Transverse colon (tissue), 4 donors: ENCODE measurements around the gene GET4. TPM values are rescaled to one million over a fixed set of nuclear protein-coding genes. Genes with fewer than 3 reads are reported as not detected.

ENCODE experiments used
- DNase-seq: peaks from one replicate; pipeline ENCODE4 v3.0.0-alpha.2; 2019
- H3K27ac ChIP-seq, 4 donors: fragments of 200-600 bp; sonication (generic); 2 replicates each; pipeline ENCODE4 v1.5.1; 2016 to 2018; ENCODE audit warnings: inconsistent platforms in 4 of 4
- H3K27me3 ChIP-seq: fragments of 200-600 bp; sonication (generic); 2 replicates; pipeline ENCODE4 v1.5.1; 2017; ENCODE audit warnings: inconsistent platforms
- H3K36me3 ChIP-seq, 4 donors: fragments of 200-600 bp; sonication (generic); 2 replicates each; pipeline ENCODE4 v1.5.1; 2017 to 2019; ENCODE audit warnings: inconsistent platforms in 4 of 4
- H3K4me1 ChIP-seq, 4 donors: fragments of 200-600 bp; sonication (generic); 2 replicates each; pipeline ENCODE4 v1.5.1; 2017 to 2020; ENCODE audit warnings: inconsistent platforms in 4 of 4
- H3K4me3 ChIP-seq, 4 donors: fragments of 200-600 bp; sonication (generic); 1 replicate in 1 of 4; 2 replicates in 3 of 4; pipeline versions ENCODE4 v1.5.1 to v1.6.1; 2017 to 2019; ENCODE audit warnings: inconsistent platforms in 4 of 4
- H3K9me3 ChIP-seq, 2 donors: fragments of 200-600 bp; sonication (generic); 2 replicates each; pipeline ENCODE4 v1.5.1; 2017 to 2019; ENCODE audit warnings: inconsistent platforms in 2 of 2
- EP300 ChIP-seq: sonication (generic); formaldehyde crosslinking; IDR thresholded peaks from one replicate; pipeline ENCODE4 v1.6.1; 2017; ENCODE audit warnings: antibody characterized with exemption, low read depth
- POLR2A ChIP-seq: fragments of 450-650 bp; IDR thresholded peaks from one replicate; pipeline ENCODE4 v1.6.1; 2016; ENCODE audit warnings: antibody characterized with exemption, mild to moderate bottlenecking, moderate library complexity
- POLR2AphosphoS5 ChIP-seq, 3 donors: sonication (generic); formaldehyde crosslinking; IDR thresholded peaks; one replicate each; pipeline ENCODE4 v1.6.1; 2016; ENCODE audit warnings: antibody characterized with exemption in 3 of 3
- WGBS, 2 donors: methylation state at CpG; one replicate each; pipeline ENCODE4 v1.1.5; 2018; ENCODE audit warnings: low coverage in 1 of 2; 5-methylcytosine and 5-hydroxymethylcytosine counted together
- in situ Hi-C, 4 donors: fragments of 200-750 bp; cut with MboI; loops; one replicate each; pipeline versions ENCODE4 v1.15.0 to v1.15.1; 2017; ENCODE audit warnings: low sequenced_read_pairs in 3 of 4, low pct_ligation_motif_present in 1 of 4, low pct_unique_long_range_greater_than_20kb in 1 of 4
- intact Hi-C: fragments of 100-400 bp; cut with DNase I; formaldehyde crosslinking; loops from one replicate; pipeline ENCODE4 v1.15.1; 2023; ENCODE audit warnings: low total_unique reads
- total RNA-seq, 4 donors: library from RNA; depleted of rRNA; stranded (reverse); fragments of >200 nt; gene quantifications; one replicate each; pipeline ENCODE4 v1.1.0, GENCODE V29; 2016
- TF ChIP-seq, protein P1 (sequence below), 5 experiments: fragments of 200-600 bp in 3 of 5; fragments of 450-650 bp in 2 of 5; sonication (generic) in 3 of 5; IDR thresholded peaks; 1 replicate in 2 of 5; 2 replicates in 3 of 5; pipeline ENCODE4 v1.5.1; 2016 to 2017; ENCODE audit warnings: antibody characterized with exemption in 5 of 5, inconsistent platforms in 3 of 5, mild to moderate bottlenecking in 2 of 5, moderate library complexity in 1 of 5

Gene GET4
- total RNA-seq, 4 donors from 2014 or later: 49.4 to 116 (median 85.2) TPM

- no peaks in the 10 kb centered on the region for H3K36me3 ChIP-seq
- 62 to 71% methylated on average over 1 to 5 of the region's 5 CpGs for WGBS, 2 donors
- H3K27ac ChIP-seq: peak overlapping the region; percentile 86 to 94 (median 88)
- no peaks in the 10 kb centered on the region for H3K27me3 ChIP-seq
- peak overlapping the region in 3 of 4 donors; percentile 11 to 35 (median 33) for H3K4me3 ChIP-seq
- in situ Hi-C loops: no loop called here
- H3K4me1 ChIP-seq: peaks cover 0 to 32% (median 15%) of the 10 kb centered on the region in 4 donors
- H3K9me3 ChIP-seq: no peaks in the 10 kb centered on the region
- intact Hi-C loops: no loop called here
- no peak for TF ChIP-seq POLR2AphosphoS5 (IDR thresholded peaks at IDR 0.05)
- no peak for DNase-seq
Measured at GRCh38 chr7:944744-945143, 68.4 kb downstream of the GET4 start.

GRCh38 chr7:945147-945555 is 68.8 kb downstream of the GET4 start:
- in situ Hi-C loops (no loop called here), intact Hi-C loops (no loop called here)
- no peaks in the 10 kb centered on the region for H3K9me3 ChIP-seq
- peak overlapping the region; percentile 86 to 94 (median 88) for H3K27ac ChIP-seq
- H3K4me3 ChIP-seq: peak overlapping the region in 3 of 4 donors; percentile 11 to 35 (median 33)
- 65% methylated on average over 13 of the region's 13 CpGs; no CpG with 5 or more reads in 1 of the 2 donors for WGBS, 2 donors
- DNase-seq: peak; percentile 28
- peaks cover 0 to 32% (median 15%) of the 10 kb centered on the region in 4 donors for H3K4me1 ChIP-seq
- TF ChIP-seq, protein P1, sequence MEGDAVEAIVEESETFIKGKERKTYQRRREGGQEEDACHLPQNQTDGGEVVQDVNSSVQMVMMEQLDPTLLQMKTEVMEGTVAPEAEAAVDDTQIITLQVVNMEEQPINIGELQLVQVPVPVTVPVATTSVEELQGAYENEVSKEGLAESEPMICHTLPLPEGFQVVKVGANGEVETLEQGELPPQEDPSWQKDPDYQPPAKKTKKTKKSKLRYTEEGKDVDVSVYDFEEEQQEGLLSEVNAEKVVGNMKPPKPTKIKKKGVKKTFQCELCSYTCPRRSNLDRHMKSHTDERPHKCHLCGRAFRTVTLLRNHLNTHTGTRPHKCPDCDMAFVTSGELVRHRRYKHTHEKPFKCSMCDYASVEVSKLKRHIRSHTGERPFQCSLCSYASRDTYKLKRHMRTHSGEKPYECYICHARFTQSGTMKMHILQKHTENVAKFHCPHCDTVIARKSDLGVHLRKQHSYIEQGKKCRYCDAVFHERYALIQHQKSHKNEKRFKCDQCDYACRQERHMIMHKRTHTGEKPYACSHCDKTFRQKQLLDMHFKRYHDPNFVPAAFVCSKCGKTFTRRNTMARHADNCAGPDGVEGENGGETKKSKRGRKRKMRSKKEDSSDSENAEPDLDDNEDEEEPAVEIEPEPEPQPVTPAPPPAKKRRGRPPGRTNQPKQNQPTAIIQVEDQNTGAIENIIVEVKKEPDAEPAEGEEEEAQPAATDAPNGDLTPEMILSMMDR (IDR thresholded peaks at IDR 0.05): no peak
- no peak for TF ChIP-seq POLR2AphosphoS5 (IDR thresholded peaks at IDR 0.05)
- no peak for TF ChIP-seq POLR2A
- no peak for TF ChIP-seq EP300
- H3K36me3 ChIP-seq: no peaks in the 10 kb centered on the region
- no peaks in the 10 kb centered on the region for H3K27me3 ChIP-seq

- DNase-seq: peak; percentile 96
- TF ChIP-seq POLR2AphosphoS5 (IDR thresholded peaks at IDR 0.05) (peak; percentile 83 to 94 (median 88)), POLR2A (peak; percentile 97), EP300 (peak; percentile 39)
- TF ChIP-seq, protein P1 (IDR thresholded peaks at IDR 0.05): no peak
- in situ Hi-C loops (no loop called here), intact Hi-C loops (no loop called here)
- Histone ChIP-seq H3K4me1 (peaks cover 0 to 32% (median 15%) of the 10 kb centered on the region in 4 donors), H3K9me3 (no peaks in the 10 kb centered on the region), H3K4me3 (peak overlapping the region in 3 of 4 donors; percentile 11 to 35 (median 33)), H3K27me3 (no peaks in the 10 kb centered on the region), H3K36me3 (no peaks in the 10 kb centered on the region), H3K27ac (peak overlapping the region; percentile 88 to 94 (median 90))
- WGBS, 2 donors: 58% methylated on average over 22 of the region's 30 CpGs; no CpG with 5 or more reads in 1 of the 2 donors
Measured at GRCh38 chr7:945556-946255, 69.4 kb downstream of the GET4 start.

Other genes with a start within 250 kb of the GET4 start
- 10 to 100 TPM; 20.5 to 97.3 (median 34.6) TPM for gene DNAAF5, start 149.9 kb upstream of the GET4 start, total RNA-seq
- 10 to 100 TPM; 15.7 to 53.9 (median 16.9) TPM for gene PRKAR1B, start 149.3 kb upstream of the GET4 start, total RNA-seq
- gene SUN1, start 44.1 kb upstream of the GET4 start, total RNA-seq: 100 to 1,000 TPM in 3 of 4 donors, 10 to 100 TPM in 1; 92.7 to 569 (median 162) TPM
- gene ADAP1, start 78.1 kb downstream of the GET4 start, total RNA-seq: 100 to 1,000 TPM in 3 of 4 donors, 10 to 100 TPM in 1; 84.9 to 360 (median 169) TPM
- gene COX19, start 99.0 kb downstream of the GET4 start, total RNA-seq: 10 to 100 TPM in 3 of 4 donors, 1 to 10 TPM in 1; 8.6 to 30.2 (median 16.9) TPM
- under 1 TPM in 2 of 4 donors, not detected in 2; 0.41 to 0.95 TPM for gene CYP2W1, start 106.6 kb downstream of the GET4 start, total RNA-seq
- 10 to 100 TPM in 1 of 4 donors, 1 to 10 TPM in 1, not detected in 2; 9.2 to 14.5 TPM for gene GPR146, start 168.0 kb downstream of the GET4 start, total RNA-seq
- gene GPER1, start 211.6 kb downstream of the GET4 start, total RNA-seq: 10 to 100 TPM in 3 of 4 donors, 1 to 10 TPM in 1; 2.2 to 33.7 (median 11.7) TPM